ENCODE data around the gene RBM47.

Gene RBM47

GRCh38 chr4:40375095-40375494, 254.6 kb downstream of the RBM47 start:
- ChIA-PET CTCF (no interaction called here), POLR2A (no interaction called here)
- TF ChIP-seq LEF1 (IDR thresholded peaks at IDR 0.05; ENCODE audit: borderline replicate concordance) (no peak), FOXK2 (IDR thresholded peaks at IDR 0.05) (no peak), HDGF (IDR thresholded peaks at IDR 0.05; ENCODE audit: borderline replicate concordance) (no peak), SP1 (IDR thresholded peaks at IDR 0.05) (no peak), ELF4 (IDR thresholded peaks at IDR 0.05) (no peak), ARNT (IDR thresholded peaks at IDR 0.05) (no peak), PKNOX1 (IDR thresholded peaks at IDR 0.05) (no peak), CTBP1 (IDR thresholded peaks at IDR 0.05; ENCODE audit: borderline replicate concordance) (no peak), BHLHE40 (IDR thresholded peaks at IDR 0.05; ENCODE audit: borderline replicate concordance) (no peak), NFRKB (IDR thresholded peaks at IDR 0.05) (no peak), ZNF384 (IDR thresholded peaks at IDR 0.05) (no peak)
- no peak for DNase-seq (ENCODE audit: extremely low spot score)

- DNase-seq (ENCODE audit: extremely low spot score), result no peak
- ChIA-PET CTCF (no interaction called here), POLR2A (no interaction called here)
- TF ChIP-seq SP1 (IDR thresholded peaks at IDR 0.05) (no peak), HDGF (IDR thresholded peaks at IDR 0.05; ENCODE audit: borderline replicate concordance) (no peak), TARDBP (IDR thresholded peaks at IDR 0.05) (no peak), ZNF384 (IDR thresholded peaks at IDR 0.05) (no peak), SUZ12 (IDR thresholded peaks at IDR 0.05) (no peak), FOXA1 (IDR thresholded peaks at IDR 0.05) (no peak), FOXK2 (IDR thresholded peaks at IDR 0.05) (no peak), FOXM1 (IDR thresholded peaks at IDR 0.05; ENCODE audit: borderline replicate concordance) (no peak), PKNOX1 (IDR thresholded peaks at IDR 0.05) (no peak), BHLHE40 (IDR thresholded peaks at IDR 0.05; ENCODE audit: borderline replicate concordance) (no peak), L3MBTL2 (conservative IDR thresholded peaks at IDR 0.05) (no peak), LEF1 (IDR thresholded peaks at IDR 0.05; ENCODE audit: borderline replicate concordance) (no peak), CTBP1 (IDR thresholded peaks at IDR 0.05; ENCODE audit: borderline replicate concordance) (no peak), NFRKB (IDR thresholded peaks at IDR 0.05) (no peak), ELF4 (IDR thresholded peaks at IDR 0.05) (no peak), ARNT (IDR thresholded peaks at IDR 0.05) (no peak)
Measured at GRCh38 chr4:40373636-40374035, 256.0 kb downstream of the RBM47 start.
